PC-9 (cell line): ENCODE results near the gene PMPCA.

Experiments used
- EZH2 ChIP-seq: fragments of 200-600 bp; sonication (generic); IDR thresholded peaks from 2 replicates; pipeline ENCODE4 v1.8.0; 2017; ENCODE audit warnings: antibody characterized with exemption, low read depth
- TF ChIP-seq, protein P1 (sequence below): fragments of 200-600 bp; sonication (generic); conservative IDR thresholded peaks from 2 replicates; pipeline ENCODE4 v1.6.1; 2017; ENCODE audit warnings: mixed run types, antibody characterized with exemption, mild to moderate bottlenecking, moderate library complexity

- TF ChIP-seq, protein P1, sequence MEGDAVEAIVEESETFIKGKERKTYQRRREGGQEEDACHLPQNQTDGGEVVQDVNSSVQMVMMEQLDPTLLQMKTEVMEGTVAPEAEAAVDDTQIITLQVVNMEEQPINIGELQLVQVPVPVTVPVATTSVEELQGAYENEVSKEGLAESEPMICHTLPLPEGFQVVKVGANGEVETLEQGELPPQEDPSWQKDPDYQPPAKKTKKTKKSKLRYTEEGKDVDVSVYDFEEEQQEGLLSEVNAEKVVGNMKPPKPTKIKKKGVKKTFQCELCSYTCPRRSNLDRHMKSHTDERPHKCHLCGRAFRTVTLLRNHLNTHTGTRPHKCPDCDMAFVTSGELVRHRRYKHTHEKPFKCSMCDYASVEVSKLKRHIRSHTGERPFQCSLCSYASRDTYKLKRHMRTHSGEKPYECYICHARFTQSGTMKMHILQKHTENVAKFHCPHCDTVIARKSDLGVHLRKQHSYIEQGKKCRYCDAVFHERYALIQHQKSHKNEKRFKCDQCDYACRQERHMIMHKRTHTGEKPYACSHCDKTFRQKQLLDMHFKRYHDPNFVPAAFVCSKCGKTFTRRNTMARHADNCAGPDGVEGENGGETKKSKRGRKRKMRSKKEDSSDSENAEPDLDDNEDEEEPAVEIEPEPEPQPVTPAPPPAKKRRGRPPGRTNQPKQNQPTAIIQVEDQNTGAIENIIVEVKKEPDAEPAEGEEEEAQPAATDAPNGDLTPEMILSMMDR, result no peak
- TF ChIP-seq EZH2, result no peak
Observed at GRCh38 chr9:136365775-136366222, 44.7 kb upstream of the PMPCA start.
